Fibroblast of the aortic adventitia (primary cell): ENCODE data around the gene KIF5B. TPM values are rescaled to one million over a fixed set of nuclear protein-coding genes. Genes with fewer than 3 reads are reported as not detected.
"Not testable (repeated sequence)": the region's sequence is repeated elsewhere in the genome, so short reads cannot be mapped to it uniquely, and the experiment has no call there.

ENCODE experiments used
- DNase-seq: peaks from one replicate; pipeline ENCODE4 v3.0.0-alpha.2; 2010; ENCODE audit warnings: low read depth
- H3K4me3 ChIP-seq: 2 replicates; pipeline ENCODE4 v1.5.1; 2011; ENCODE audit warnings: low read depth, mild to moderate bottlenecking, control low read depth, low read length, moderate library complexity
- total RNA-seq: library from RNA; depleted of rRNA; stranded (reverse); fragments of >200 nt; gene quantifications from 2 replicates; pipeline ENCODE4 v1.2.3, GENCODE V29; 2012; ENCODE audit warnings: low replicate concordance
- TF ChIP-seq, protein P1 (sequence below): IDR thresholded peaks from 2 replicates; pipeline ENCODE4 v1.5.1; 2011; ENCODE audit warnings: mild to moderate bottlenecking, low read length, control low read depth, inconsistent platforms; ENCODE audit not compliant: insufficient read depth

Gene KIF5B
- total RNA-seq = 132 and 169 TPM in 2 replicates

- TF ChIP-seq, protein P1, sequence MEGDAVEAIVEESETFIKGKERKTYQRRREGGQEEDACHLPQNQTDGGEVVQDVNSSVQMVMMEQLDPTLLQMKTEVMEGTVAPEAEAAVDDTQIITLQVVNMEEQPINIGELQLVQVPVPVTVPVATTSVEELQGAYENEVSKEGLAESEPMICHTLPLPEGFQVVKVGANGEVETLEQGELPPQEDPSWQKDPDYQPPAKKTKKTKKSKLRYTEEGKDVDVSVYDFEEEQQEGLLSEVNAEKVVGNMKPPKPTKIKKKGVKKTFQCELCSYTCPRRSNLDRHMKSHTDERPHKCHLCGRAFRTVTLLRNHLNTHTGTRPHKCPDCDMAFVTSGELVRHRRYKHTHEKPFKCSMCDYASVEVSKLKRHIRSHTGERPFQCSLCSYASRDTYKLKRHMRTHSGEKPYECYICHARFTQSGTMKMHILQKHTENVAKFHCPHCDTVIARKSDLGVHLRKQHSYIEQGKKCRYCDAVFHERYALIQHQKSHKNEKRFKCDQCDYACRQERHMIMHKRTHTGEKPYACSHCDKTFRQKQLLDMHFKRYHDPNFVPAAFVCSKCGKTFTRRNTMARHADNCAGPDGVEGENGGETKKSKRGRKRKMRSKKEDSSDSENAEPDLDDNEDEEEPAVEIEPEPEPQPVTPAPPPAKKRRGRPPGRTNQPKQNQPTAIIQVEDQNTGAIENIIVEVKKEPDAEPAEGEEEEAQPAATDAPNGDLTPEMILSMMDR = no peak
- H3K4me3 ChIP-seq = peak within 1 kb of the TSS; percentile 84
- DNase-seq = peak; percentile 83
These were observed at the start of gene KIF5B for GRCh38 chr10:32056136-32057035. Gene KIF5B, minus strand, starts transcription at chr10:32056425. Its CDS starts 452 bp downstream, at chr10:32055973.

DNA sequence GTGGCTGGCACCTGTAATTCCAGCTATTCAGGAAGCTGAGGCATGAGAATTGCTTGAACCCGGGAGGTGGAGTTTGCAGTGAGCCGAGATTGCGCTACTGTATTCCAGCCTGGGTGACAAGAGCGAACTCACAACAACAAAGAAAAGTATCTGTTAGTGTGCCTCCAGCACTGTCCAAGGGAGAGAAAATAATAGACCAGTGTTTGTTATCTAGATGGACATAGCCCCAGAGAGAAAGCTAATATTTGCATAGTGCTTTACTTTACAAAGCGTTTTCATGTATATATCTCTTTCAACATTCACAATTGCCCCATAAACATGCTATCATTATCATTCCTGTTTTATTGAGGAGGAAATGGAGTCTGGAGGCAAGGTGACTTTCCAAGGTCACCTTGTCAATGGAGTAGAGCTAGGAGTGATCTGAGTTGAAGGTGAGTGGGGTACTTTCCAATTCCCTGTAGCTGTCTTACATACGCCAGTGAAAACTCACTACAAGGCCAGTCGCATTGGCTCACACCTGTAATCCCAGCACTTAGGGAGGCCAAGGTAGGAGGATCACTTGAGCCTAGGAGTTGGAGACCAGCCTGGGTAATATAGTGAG is 49.7 kb upstream of the KIF5B start:
- DNase-seq = no peak
- no peak overlapping the region for H3K4me3 ChIP-seq
- TF ChIP-seq, protein P1 = no peak

DNA sequence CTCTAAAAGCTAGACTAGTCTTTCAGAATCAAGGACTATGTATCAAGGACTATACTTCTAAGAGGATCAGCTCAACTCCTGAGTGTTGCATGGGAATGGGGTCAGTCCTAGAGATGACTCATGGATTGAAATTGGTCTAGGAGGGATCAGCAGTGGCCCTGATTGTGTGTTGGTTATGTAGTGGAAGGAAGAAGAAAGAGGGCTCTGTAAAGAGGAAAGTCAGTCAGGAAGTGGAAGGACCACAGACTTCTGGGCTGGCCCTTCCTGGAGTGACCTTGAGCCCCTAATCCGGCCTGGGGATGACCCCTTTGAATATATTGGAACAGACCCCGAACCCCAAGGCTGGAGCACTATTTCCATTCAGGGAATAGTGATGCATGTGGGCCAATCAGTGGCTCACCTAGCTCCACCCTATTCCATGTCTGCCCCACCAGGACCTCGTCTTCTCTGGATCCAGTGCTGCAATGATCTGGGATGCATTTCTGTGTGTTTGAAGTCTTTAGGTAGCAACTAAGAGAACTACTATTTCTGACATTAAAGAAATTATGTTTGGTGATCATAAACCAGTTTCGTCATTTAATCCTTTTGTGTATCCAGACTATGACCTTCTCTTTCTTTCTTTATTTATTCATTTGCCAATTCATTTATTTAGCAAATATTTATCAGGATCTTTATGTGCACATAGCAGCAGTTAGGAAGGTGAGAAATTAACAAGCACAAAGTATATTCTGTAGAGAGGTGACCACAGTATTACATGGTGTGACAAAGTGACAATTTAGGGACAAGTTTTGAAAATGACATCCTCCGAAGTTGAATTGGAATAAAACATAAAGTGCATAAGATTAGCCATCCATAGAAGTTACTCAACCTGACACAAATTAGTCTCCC is 48.6 kb upstream of the KIF5B start:
- peak; percentile 39 for DNase-seq
- TF ChIP-seq, protein P1 = no peak
- H3K4me3 ChIP-seq = no peak overlapping the region

DNA sequence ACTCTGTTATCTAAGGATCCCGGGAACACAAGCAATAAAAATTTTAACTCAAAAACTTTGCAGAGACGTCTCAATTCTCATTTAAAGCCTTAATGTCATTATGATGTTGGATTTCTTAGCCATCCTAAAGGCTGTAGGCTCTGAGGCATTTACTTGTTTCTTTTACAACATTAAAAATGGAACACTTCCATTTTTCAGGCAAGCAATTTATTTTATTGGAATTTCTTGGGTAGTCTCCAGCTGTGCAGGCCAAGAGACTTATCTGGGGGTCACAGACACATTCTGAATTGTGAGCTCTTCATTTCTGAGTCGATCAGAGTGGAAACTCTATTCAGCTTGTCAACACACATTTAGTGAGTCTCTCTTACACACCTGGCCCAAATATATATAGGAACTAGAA is 48.0 kb upstream of the KIF5B start:
- TF ChIP-seq, protein P1 = no peak
- no peak overlapping the region for H3K4me3 ChIP-seq
- DNase-seq = peak; percentile 59

DNA sequence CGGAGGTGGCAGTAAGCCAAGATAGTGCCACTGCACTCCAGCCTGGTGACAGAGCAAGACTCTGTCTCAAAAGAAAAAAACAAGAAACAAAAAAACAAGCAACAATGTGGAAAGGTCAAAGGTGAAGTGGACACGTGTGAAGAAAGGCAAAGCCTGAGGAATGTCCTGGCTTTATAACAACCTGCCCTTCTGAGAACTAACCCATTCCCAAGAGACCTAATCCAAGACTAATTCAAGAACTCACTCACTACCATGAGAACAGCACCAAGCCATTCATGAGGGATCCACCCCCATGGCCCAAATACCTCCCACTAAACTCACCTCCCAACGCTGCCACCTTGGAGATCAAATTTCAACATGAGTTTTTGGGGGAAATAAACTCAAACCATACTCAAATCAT is 47.5 kb upstream of the KIF5B start:
- TF ChIP-seq, protein P1 = no peak
- no peak overlapping the region for H3K4me3 ChIP-seq
- peak; percentile 42 for DNase-seq

DNA sequence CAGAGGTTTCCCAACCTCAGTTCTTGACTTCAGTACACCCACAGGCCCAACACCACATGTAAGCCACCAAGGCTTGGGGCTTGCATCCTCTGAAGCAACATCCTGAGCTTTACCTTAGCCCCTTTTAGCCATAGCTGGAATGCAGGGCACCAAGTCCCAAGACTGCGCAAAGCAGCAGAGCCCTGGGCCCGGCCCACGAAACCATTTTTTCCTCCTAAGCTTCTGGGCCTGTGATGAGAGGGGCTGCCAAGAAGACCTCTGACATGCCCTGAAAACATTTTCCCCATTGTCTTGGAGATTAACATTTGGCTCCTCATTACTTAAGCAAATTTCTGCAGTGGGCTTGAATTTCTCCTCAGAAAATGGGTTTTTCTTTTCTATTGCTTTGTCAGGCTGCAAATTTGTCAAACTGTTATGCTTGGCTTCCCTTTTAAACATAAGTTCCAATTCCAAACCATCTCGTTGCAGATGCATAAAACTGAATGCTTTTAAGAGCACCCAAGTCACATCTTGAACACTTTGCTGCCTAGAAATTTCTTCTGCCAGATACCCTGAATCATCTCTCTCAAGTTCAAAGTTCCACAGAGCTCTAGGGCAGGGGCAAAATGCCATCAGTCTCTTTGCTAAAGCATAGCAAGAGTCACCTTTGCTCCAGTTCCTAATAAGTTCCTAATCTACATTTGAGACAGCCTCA is 42.5 kb upstream of the KIF5B start:
- not testable (repeated sequence) for H3K4me3 ChIP-seq, DNase-seq
